OCI-LY7 (cell line): ENCODE results near the gene GMDS. TPM values are rescaled to one million over a fixed set of nuclear protein-coding genes. Genes with fewer than 3 reads are reported as not detected.

Experiments used
- BruUV-seq: library from RNA; stranded (reverse); fragments of 400-500 nt; replicated peaks from 2 replicates; lab custom pipeline; 2021; lab: Mats Ljungman, UMichigan
- CTCF ChIA-PET: fragments of 300-600 bp; sonication (Branson Sonifier 250); formaldehyde crosslinking; loops from one replicate; lab custom pipeline; 2022; ENCODE audit warnings: antibody characterized with exemption; ENCODE audit not compliant: unreplicated experiment; lab: Charles Lee
- POLR2A ChIA-PET: fragments of 300-600 bp; sonication (Branson Sonifier 250); formaldehyde crosslinking; loops from one replicate; lab custom pipeline; 2022; ENCODE audit warnings: antibody characterized with exemption; lab: Charles Lee
- DNase-seq: peaks from one replicate; pipeline ENCODE4 v3.0.0-alpha.2; 2015; ENCODE audit warnings: low spot score
- H2AFZ ChIP-seq: fragments of 200-600 bp; sonication (generic), shearing (Covaris generic); 2 replicates; pipeline ENCODE4 v1.6.1; 2014; ENCODE audit warnings: mild to moderate bottlenecking, antibody characterized with exemption, low read length, moderate library complexity
- H3K27ac ChIP-seq: fragments of 200-600 bp; sonication (generic); 2 replicates; pipeline ENCODE4 v1.5.1; 2014; ENCODE audit warnings: mixed run types, low read depth, mild to moderate bottlenecking, moderate library complexity, low read length, inconsistent platforms; ENCODE audit not compliant: poor library complexity, severe bottlenecking
- H3K36me3 ChIP-seq: fragments of 200-600 bp; sonication (generic); 2 replicates; pipeline ENCODE4 v1.6.1; 2014; ENCODE audit warnings: mild to moderate bottlenecking, antibody characterized with exemption, low read length, moderate library complexity, mixed read lengths; ENCODE audit not compliant: insufficient read depth
- H3K4me1 ChIP-seq: fragments of 200-600 bp; sonication (generic); 2 replicates; pipeline ENCODE4 v1.5.1; 2014; ENCODE audit warnings: mild to moderate bottlenecking, low read length; ENCODE audit not compliant: insufficient read depth, poor library complexity, severe bottlenecking
- H3K4me2 ChIP-seq: fragments of 200-600 bp; sonication (generic); 2 replicates; pipeline ENCODE4 v1.6.1; 2014; ENCODE audit warnings: mild to moderate bottlenecking, low read length
- H3K4me3 ChIP-seq: fragments of 200-600 bp; sonication (generic); 2 replicates; pipeline ENCODE4 v1.5.1; 2014; ENCODE audit warnings: mild to moderate bottlenecking, low read depth, low read length; ENCODE audit not compliant: poor library complexity, severe bottlenecking
- H3K79me2 ChIP-seq: fragments of 200-600 bp; sonication (generic); 2 replicates; pipeline ENCODE4 v1.6.1; 2016; ENCODE audit warnings: low read depth, mild to moderate bottlenecking, low read length, moderate library complexity, mixed read lengths; ENCODE audit not compliant: insufficient read depth
- H3K9me2 ChIP-seq: fragments of 200-600 bp; sonication (generic); 2 replicates; pipeline ENCODE4 v1.6.1; 2016; ENCODE audit warnings: mild to moderate bottlenecking, low read length, mixed read lengths; ENCODE audit not compliant: insufficient read depth
- H3K9me3 ChIP-seq: fragments of 200-600 bp; sonication (generic); 2 replicates; pipeline ENCODE4 v1.6.1; 2014; ENCODE audit warnings: mild to moderate bottlenecking, mixed run types, low read length, mixed read lengths
- H4K20me1 ChIP-seq: fragments of 200-600 bp; sonication (generic); 2 replicates; pipeline ENCODE4 v1.6.1; 2014; ENCODE audit warnings: mild to moderate bottlenecking, antibody characterized with exemption, low read length, moderate library complexity, mixed read lengths; ENCODE audit not compliant: insufficient read depth
- CTCF ChIP-seq: fragments of 200-600 bp; sonication (generic); conservative IDR thresholded peaks from 2 replicates; pipeline ENCODE4 v1.5.1; 2014; ENCODE audit warnings: mild to moderate bottlenecking, antibody characterized with exemption, low read length, moderate library complexity, mixed read lengths
- EZH2phosphoT487 ChIP-seq: fragments of 200-600 bp; sonication (generic); IDR thresholded peaks from 2 replicates; pipeline ENCODE4 v1.6.1; 2018; ENCODE audit warnings: low read depth, borderline replicate concordance, mild to moderate bottlenecking, mixed run types, antibody characterized with exemption, low read length, moderate library complexity, mixed read lengths
- intact Hi-C: fragments of 100-400 bp; cut with micrococcal nuclease; formaldehyde crosslinking; loops from one replicate; pipeline ENCODE4 v1.10.0; 2022; ENCODE audit not compliant: unreplicated experiment
- total RNA-seq, 2 experiments: library from RNA; depleted of rRNA in 1 of 2; stranded (reverse); fragments of >200 nt in 1 of 2; shearing (Covaris generic) in 1 of 2; gene quantifications; 2 replicates each; pipeline ENCODE4 v1.2.3, GENCODE V29; 2014 to 2022

Gene GMDS
- total RNA-seq, 2 experiments from 2014 or later: 9.9 to 26.8 TPM

GRCh38 chr6:1664329-1664728 is 581.1 kb downstream of the GMDS start:
- no peaks in the 10 kb centered on the region for H3K79me2 ChIP-seq
- intact Hi-C loops: loop anchor here (2.0 kb wide), 1 partner anchor 74 kb away; no protein-coding TSS in a partner anchor
- no peak overlapping the region for H3K4me2 ChIP-seq
- no peak overlapping the region for H2AFZ ChIP-seq
- no peak overlapping the region for H3K27ac ChIP-seq
- ChIA-PET CTCF (no interaction called here), POLR2A (no interaction called here)
- no TSS peak for BruUV-seq
- H4K20me1 ChIP-seq: peaks cover 6% of the 10 kb centered on the region; the same call in 1 of the 2 replicates
- H3K9me2 ChIP-seq: no peaks in the 10 kb centered on the region
- H3K4me1 ChIP-seq: peaks cover 16% of the 10 kb centered on the region
- no peak for TF ChIP-seq CTCF
- TF ChIP-seq EZH2phosphoT487: no peak
- DNase-seq: no peak
- no peaks in the 10 kb centered on the region for H3K36me3 ChIP-seq
- H3K4me3 ChIP-seq: no peak overlapping the region
- no peaks in the 10 kb centered on the region for H3K9me3 ChIP-seq

- Histone ChIP-seq H3K9me2 (no peaks in the 10 kb centered on the region), H3K79me2 (no peaks in the 10 kb centered on the region), H2AFZ (no peak overlapping the region), H3K36me3 (no peaks in the 10 kb centered on the region), H3K4me2 (no peak overlapping the region), H3K4me1 (peaks cover 16% of the 10 kb centered on the region), H4K20me1 (peaks cover 6% of the 10 kb centered on the region; the same call in 1 of the 2 replicates), H3K27ac (no peak overlapping the region), H3K9me3 (no peaks in the 10 kb centered on the region), H3K4me3 (no peak overlapping the region)
- CTCF ChIA-PET: no interaction called here
- POLR2A ChIA-PET: no interaction called here
- no peak for TF ChIP-seq CTCF
- TF ChIP-seq EZH2phosphoT487: no peak
- BruUV-seq: no TSS peak
- intact Hi-C loops: no loop called here
- DNase-seq: no peak
Measured at GRCh38 chr6:1663511-1663910, 581.9 kb downstream of the GMDS start.

GRCh38 chr6:1662534-1662933 is 582.9 kb downstream of the GMDS start:
- TF ChIP-seq CTCF (no peak), EZH2phosphoT487 (no peak)
- H3K27ac ChIP-seq: no peak overlapping the region
- no peak overlapping the region for H3K4me2 ChIP-seq
- H3K36me3 ChIP-seq: no peaks in the 10 kb centered on the region
- no peaks in the 10 kb centered on the region for H3K9me2 ChIP-seq
- ChIA-PET CTCF (no interaction called here), POLR2A (no interaction called here)
- peaks cover 6% of the 10 kb centered on the region; the same call in 1 of the 2 replicates for H4K20me1 ChIP-seq
- H3K4me3 ChIP-seq: no peak overlapping the region
- H3K4me1 ChIP-seq: peaks cover 16% of the 10 kb centered on the region
- BruUV-seq: no TSS peak
- H3K79me2 ChIP-seq: no peaks in the 10 kb centered on the region
- H2AFZ ChIP-seq: no peak overlapping the region
- no peak for DNase-seq
- H3K9me3 ChIP-seq: no peaks in the 10 kb centered on the region
- intact Hi-C loops: no loop called here
